Measurements from ENCODE around the gene DPH5. TPM values are rescaled to one million over a fixed set of nuclear protein-coding genes. Genes with fewer than 3 reads are reported as not detected.

DPH5 gene
- total and polyA plus RNA-seq, 10 of the 15 experiments (the other 5 are each of a cell fraction or from before 2014, with no cell fraction given), result 44.1 to 95.7 (median 66.4) TPM

GRCh38 chr1:101025657-101026429 lies at the start of gene DPH5 (continued):
- TF ChIP-seq ZBTB4 (CRISPR knock-in tag; IDR thresholded peaks at IDR 0.05), result no peak
- peak; percentile 95 for TF ChIP-seq ATF3 (IDR thresholded peaks at IDR 0.05; ENCODE audit: borderline replicate concordance, extremely low read depth, low read depth, low read length)
- peak; percentile 88; the same call in 1 of the 2 replicates for TF ChIP-seq CBFB (IDR thresholded peaks at IDR 0.05; ENCODE audit: low read depth)
- no peak; the same call in 1 of the 2 replicates for TF ChIP-seq YY1 (IDR thresholded peaks at IDR 0.05; ENCODE audit: low read depth, low read length)
- TF ChIP-seq NBN (IDR thresholded peaks at IDR 0.05), result 0 out of 2 replicates have a peak, but pooled peaks have one; percentile 53
- TF ChIP-seq CBX5 (IDR thresholded peaks at IDR 0.05; ENCODE audit: low read depth), result peak; percentile 81
- TF ChIP-seq SMARCA5 (IDR thresholded peaks at IDR 0.05), result peak; percentile 68; the same call in 1 of the 2 replicates
- no peak for TF ChIP-seq ELK1 (IDR thresholded peaks at IDR 0.05; ENCODE audit: low read depth, low read length)
- peak; percentile 52; the same call in 1 of the 2 replicates for TF ChIP-seq GATAD2B (conservative IDR thresholded peaks at IDR 0.05; ENCODE audit: low read depth)
- peak; percentile 50; the same call in 1 of the 2 replicates for TF ChIP-seq RELB (IDR thresholded peaks at IDR 0.05; ENCODE audit: low read depth)

All from GM12878 (cell line).